AG09319 (cell line): ENCODE data around the gene GPC1.

Experiments used
- DNase-seq: peaks from one replicate; pipeline ENCODE4 v3.0.0-alpha.2; 2010; ENCODE audit warnings: low read depth; ENCODE audit errors: extremely low read depth
- CTCF ChIP-seq: IDR thresholded peaks from 2 replicates; pipeline ENCODE4 v1.5.1; 2011; ENCODE audit warnings: low read depth, mild to moderate bottlenecking, inconsistent platforms, low read length, moderate library complexity

GPC1 gene

GRCh38 chr2:240477916-240478315 is 42.5 kb downstream of the GPC1 start:
- no peak for DNase-seq

GRCh38 chr2:240478346-240479110 is 43.1 kb downstream of the GPC1 start:
- no peak for TF ChIP-seq CTCF
- no peak for DNase-seq

More at GRCh38 chr2:240477916-240478315, 42.5 kb downstream of the GPC1 start:
- no peak for TF ChIP-seq CTCF

GRCh38 chr2:240479111-240479501 is 43.6 kb downstream of the GPC1 start:
- no peak for TF ChIP-seq CTCF
- DNase-seq: no peak

GRCh38 chr2:240480834-240481623 is 45.6 kb downstream of the GPC1 start:
- no peak for DNase-seq
- no peak for TF ChIP-seq CTCF

- no peak for DNase-seq
- no peak for TF ChIP-seq CTCF
Observed at GRCh38 chr2:240481720-240482119, 46.3 kb downstream of the GPC1 start.

GRCh38 chr2:240482141-240482540 is 46.7 kb downstream of the GPC1 start:
- no peak for TF ChIP-seq CTCF
- DNase-seq: no peak

GRCh38 chr2:240491483-240491882 is 56.0 kb downstream of the GPC1 start:
- no peak for TF ChIP-seq CTCF
- DNase-seq: no peak
